Limb (tissue), 2 donors: ENCODE results near the gene VGLL4.

Experiments
- DNase-seq, 2 donors: peaks; one replicate each; pipeline ENCODE4 v3.0.0-alpha.2; 2016; ENCODE audit errors: extremely low spot score in 2 of 2

The VGLL4 gene

GRCh38 chr3:11566916-11567315, 76.8 kb downstream of the VGLL4 start:
- no peak for DNase-seq

- DNase-seq: no peak
These were observed 77.2 kb downstream of the VGLL4 start for GRCh38 chr3:11566478-11566877.

GRCh38 chr3:11565932-11566331, 77.8 kb downstream of the VGLL4 start:
- no peak for DNase-seq

GRCh38 chr3:11565492-11565891, 78.2 kb downstream of the VGLL4 start:
- no peak for DNase-seq

DNA sequence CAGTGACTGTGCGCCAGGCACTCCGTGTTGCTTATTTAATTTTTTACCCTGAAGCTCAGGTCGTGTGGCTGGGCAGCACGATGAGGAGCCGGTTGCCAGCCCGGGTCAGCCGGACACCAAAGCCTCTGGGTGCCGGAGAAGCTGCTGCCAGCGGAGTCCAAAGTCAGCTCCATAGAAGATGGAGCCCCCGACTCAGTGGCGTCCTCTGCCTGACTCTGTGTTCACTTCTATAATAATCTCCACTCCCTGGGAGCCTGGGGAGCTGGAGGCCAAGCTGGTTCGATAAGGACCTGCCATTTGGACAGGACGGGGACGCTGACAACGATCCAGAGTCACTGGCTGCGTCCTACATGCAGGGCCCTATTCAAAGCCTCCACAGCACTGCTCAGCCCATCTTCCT, 78.6 kb downstream of the VGLL4 start:
- no peak for DNase-seq

DNA sequence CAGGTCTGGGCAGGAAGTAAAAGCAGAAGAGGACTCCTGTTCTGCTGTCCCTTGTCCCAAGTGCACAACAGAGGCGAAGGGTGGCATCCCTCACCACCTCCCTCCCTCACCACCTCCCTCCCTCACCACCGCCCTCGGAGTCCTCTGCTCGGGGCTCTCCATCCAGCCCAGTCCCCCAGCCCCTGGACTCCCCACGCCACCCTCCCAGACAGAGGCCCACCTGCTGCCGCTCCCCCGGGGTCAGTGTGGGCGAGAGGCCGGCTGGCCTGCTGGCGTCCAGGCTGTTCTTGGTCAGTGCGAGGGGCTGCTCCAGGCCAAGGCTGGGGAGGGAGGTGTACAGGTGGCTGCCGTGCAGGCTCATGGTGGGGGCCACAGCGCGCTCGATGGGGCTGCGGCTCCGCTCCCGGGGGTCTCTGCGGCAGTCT, 79.1 kb downstream of the VGLL4 start:
- no peak for DNase-seq

DNA sequence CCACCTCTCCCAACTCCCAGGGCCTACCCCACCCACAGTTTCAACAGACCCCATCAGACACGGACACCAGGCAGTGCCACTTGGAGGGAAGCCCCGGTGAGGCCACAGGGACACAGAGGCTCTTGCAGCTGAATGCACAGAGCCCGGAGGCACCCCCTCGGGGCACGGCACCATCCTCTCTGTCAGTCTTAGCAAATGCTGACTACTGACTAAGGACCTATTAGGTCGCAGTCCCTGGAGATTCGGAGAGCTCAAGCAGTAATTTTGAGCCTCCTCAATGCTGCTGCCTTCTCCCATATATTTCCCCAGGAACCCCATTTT, 79.9 kb downstream of the VGLL4 start:
- no peak for DNase-seq

DNA sequence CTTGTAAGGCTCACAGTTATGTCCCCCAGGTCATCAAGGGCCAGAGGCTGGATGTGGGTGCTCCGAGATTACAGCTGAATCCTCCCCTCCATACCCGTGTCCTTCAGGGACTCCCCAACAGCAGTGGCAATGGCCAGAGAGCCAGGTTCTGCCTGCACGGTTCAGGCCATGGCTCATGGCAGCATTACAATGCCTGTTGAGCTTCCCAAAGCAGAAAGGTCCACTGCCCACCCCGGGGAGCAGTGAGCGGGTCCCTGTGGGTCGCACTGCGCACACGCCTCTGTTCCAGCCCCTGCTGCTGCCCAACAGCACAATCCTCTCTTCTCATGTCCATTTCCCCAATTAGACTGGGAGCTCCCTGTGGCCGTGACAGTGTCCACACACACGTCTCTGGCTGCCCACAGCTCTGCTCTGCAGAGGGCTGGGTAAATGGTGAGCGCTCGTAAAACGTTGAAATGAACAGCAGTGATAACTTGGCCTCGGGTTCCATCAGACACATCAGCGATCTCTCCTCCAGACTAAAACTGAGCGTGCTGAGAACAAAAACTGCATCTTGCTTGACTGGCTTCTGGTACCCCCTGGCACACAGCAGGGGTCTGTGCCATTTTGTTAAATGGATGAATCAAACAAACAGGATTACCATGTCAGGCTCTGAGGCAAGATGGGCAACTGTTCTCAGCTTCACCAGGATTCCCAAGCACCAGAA, 80.4 kb downstream of the VGLL4 start:
- DNase-seq: no peak

GRCh38 chr3:11562277-11562881, 81.3 kb downstream of the VGLL4 start:
- DNase-seq: peak in 1 of 2 donors; percentile 34

- DNase-seq: peak in 1 of 2 donors; percentile 31
These were observed 83.0 kb downstream of the VGLL4 start for GRCh38 chr3:11560746-11561145.

DNA sequence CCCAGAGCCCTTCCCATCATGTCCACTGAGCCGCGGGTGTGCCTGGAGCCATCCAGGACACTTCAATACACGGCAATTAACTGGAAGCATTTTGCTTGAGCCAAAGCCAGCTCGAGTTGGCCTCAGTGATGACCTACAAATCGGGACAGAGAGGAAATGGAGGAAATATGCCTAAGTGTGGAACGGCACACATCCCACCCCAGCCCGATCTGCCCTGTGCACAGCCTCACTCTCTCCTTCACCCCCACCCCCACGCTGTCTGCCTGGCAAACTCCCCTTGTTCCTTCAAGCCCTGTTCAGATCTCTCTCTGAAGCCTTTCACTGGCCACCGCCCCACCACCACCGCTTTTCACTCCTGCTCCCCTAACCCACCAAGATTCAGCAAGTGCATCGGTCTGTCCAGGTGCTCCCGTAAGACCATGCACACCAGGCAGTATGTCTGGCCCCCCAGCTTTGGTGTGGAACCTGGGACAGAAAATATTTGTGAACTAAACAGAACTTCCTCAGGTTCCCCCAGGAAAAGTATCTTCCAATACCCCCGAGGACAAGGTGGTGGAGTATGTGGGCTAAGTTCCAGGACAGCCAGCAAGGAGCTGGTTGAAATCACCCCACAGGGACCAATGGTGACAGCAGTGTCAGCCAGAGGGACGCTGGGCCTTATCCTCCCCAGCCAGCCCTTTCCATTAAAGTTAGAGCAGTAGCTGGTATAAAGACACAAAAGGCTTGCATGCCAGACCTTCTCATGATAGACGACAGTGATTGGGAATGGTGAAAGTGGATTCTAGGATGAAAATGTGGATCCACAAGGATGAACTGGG, 83.7 kb downstream of the VGLL4 start:
- DNase-seq: peak in 1 of 2 donors; percentile 29

- peak in 1 of 2 donors; percentile 31 for DNase-seq
These were observed 84.5 kb downstream of the VGLL4 start for GRCh38 chr3:11558918-11559815.

- peak in 1 of 2 donors; percentile 30 for DNase-seq
These were observed 85.3 kb downstream of the VGLL4 start for GRCh38 chr3:11558411-11558903.

DNA sequence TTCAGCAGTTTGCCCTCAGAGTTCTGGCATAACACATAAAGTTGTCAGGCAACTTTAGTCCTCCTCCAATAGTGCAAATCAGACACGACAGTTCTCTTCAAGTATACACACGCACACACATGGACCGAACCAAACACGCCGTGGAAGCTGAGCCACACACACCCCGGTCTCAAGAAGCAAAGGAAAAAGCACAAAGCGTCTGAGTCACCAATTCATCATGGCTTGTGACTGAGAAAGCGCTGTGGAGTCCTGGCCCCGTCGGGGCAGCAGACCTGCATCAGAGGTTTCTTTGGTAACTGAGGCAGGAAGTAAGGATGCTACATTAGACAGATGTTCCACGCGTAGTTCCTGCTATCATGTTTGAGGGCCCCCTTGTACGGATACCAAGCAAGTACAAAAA, 85.7 kb downstream of the VGLL4 start:
- DNase-seq: peak in 1 of 2 donors; percentile 27

GRCh38 chr3:11556851-11557644, 86.7 kb downstream of the VGLL4 start:
- DNase-seq: peak; percentile 63 to 80

- peak in 1 of 2 donors; percentile 42 for DNase-seq
These were observed 87.7 kb downstream of the VGLL4 start for GRCh38 chr3:11555881-11556633.

DNA sequence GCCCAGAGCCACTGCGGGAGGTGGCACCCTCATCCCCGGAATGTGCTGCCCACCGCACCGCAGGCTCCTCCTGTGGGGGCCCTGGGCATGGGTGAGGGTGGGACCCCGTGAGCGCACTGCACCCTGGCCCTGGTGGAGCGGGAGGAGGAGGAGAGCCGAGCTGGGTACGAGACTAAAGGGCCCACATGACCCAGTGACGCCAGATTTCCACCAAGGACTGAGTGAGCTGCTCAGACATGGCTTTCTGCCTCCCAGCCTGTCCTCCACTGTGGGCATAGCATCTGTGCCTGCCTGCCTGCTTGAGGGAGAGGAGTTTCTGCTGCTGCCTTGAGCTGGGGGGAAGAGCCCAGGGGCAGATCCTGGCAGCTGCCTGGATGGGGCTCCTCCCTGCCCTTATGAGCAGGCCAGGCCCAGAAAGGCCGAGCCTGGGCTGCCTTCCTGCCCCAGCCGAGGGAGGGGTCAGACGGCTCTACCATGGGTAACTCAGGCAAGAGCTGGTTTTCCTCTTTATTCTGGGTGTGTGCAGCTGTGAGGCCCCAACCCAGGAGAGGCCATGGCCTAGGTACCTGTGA, 88.4 kb downstream of the VGLL4 start:
- DNase-seq: peak in 1 of 2 donors; percentile 30

DNA sequence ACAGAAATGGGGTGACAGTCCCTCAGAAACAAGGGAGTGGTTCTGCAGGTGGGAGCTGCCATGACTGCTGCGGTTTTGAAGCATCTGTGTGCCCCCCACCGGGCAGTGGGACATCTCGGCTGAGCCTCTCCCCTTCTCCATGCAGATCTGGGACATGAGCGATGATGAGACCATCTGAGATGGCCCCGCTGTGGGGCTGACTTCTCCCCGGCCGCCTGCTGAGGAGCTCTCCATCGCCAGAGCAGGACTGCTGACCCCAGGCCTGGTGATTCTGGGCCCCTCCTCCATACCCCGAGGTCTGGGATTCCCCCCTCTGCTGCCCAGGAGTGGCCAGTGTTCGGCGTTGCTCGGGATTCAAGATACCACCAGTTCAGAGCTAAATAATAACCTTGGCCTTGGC, 89.0 kb downstream of the VGLL4 start:
- no peak for DNase-seq

- DNase-seq: peak in 1 of 2 donors; percentile 34
These were observed 89.5 kb downstream of the VGLL4 start for GRCh38 chr3:11554236-11554610.
